ENCODE measurements around the gene THAP3.

GRCh38 chr1:6581561-6582305, 42.9 kb upstream of the THAP3 start:
- TF ChIP-seq POLR2A (IDR thresholded peaks at IDR 0.05) (no peak), CTCF (IDR thresholded peaks at IDR 0.05) (no peak)

Data from tibial nerve (tissue), 3 donors.